CD4-positive, alpha-beta T cell treated with Interleukin-4 for 4 hours (primary cell): ENCODE results near the gene ADPGK.

Experiments used
- DNase-seq: peaks from one replicate; pipeline ENCODE4 v3.0.0-alpha.2; 2020

Gene ADPGK

GRCh38 chr15:72787526-72787925, 4.0 kb upstream of the ADPGK start:
- DNase-seq: no peak

- DNase-seq: no peak
Measured at GRCh38 chr15:72786676-72787345, 3.3 kb upstream of the ADPGK start.

GRCh38 chr15:72786242-72786641, 2.7 kb upstream of the ADPGK start:
- no peak for DNase-seq

GRCh38 chr15:72785841-72786240, 2.3 kb upstream of the ADPGK start:
- no peak for DNase-seq

- DNase-seq: peak; percentile 89
Measured at GRCh38 chr15:72785432-72785831, 1.9 kb upstream of the ADPGK start.

GRCh38 chr15:72784456-72784876, 908 bp upstream of the ADPGK start:
- no peak for DNase-seq

GRCh38 chr15:72783004-72783639, 436 bp downstream of the ADPGK start:
- peak; percentile 67 for DNase-seq

- DNase-seq: peak; percentile 6
Measured at GRCh38 chr15:72782274-72783003, 1.1 kb downstream of the ADPGK start.

GRCh38 chr15:72781631-72782030, 1.9 kb downstream of the ADPGK start:
- no peak for DNase-seq

- DNase-seq: no peak
Measured at GRCh38 chr15:72778796-72779195, 4.8 kb downstream of the ADPGK start.

- peak; percentile 5 for DNase-seq
Measured at GRCh38 chr15:72774696-72775383, 8.7 kb downstream of the ADPGK start.

GRCh38 chr15:72771329-72771725, 12.2 kb downstream of the ADPGK start:
- DNase-seq: no peak

GRCh38 chr15:72770673-72771328, 12.8 kb downstream of the ADPGK start:
- DNase-seq: no peak

GRCh38 chr15:72766780-72767179, 16.8 kb downstream of the ADPGK start:
- DNase-seq: no peak

- DNase-seq: no peak
Measured at GRCh38 chr15:72766025-72766424, 17.5 kb downstream of the ADPGK start.

GRCh38 chr15:72764656-72765055, 18.9 kb downstream of the ADPGK start:
- no peak for DNase-seq

- no peak for DNase-seq
Measured at GRCh38 chr15:72760590-72761260, 22.8 kb downstream of the ADPGK start.

- no peak for DNase-seq
Measured at GRCh38 chr15:72758182-72758581, 25.4 kb downstream of the ADPGK start.

- DNase-seq: no peak
Measured at GRCh38 chr15:72754096-72754495, 29.5 kb downstream of the ADPGK start.

GRCh38 chr15:72751751-72752455, 31.7 kb downstream of the ADPGK start:
- DNase-seq: no peak

GRCh38 chr15:72749700-72750099, 33.9 kb downstream of the ADPGK start:
- no peak for DNase-seq

- DNase-seq: peak; percentile 40
Measured at GRCh38 chr15:72740219-72740618, 43.3 kb downstream of the ADPGK start.
